Measurements from ENCODE around the gene XPR1.
A peak's percentile ranks its signal among the peaks of the same experiment; 100 is the strongest.
"Not testable (repeated sequence)": the region's sequence is repeated elsewhere in the genome, so short reads cannot be mapped to it uniquely, and the experiment has no call there.

Gene XPR1

DNA sequence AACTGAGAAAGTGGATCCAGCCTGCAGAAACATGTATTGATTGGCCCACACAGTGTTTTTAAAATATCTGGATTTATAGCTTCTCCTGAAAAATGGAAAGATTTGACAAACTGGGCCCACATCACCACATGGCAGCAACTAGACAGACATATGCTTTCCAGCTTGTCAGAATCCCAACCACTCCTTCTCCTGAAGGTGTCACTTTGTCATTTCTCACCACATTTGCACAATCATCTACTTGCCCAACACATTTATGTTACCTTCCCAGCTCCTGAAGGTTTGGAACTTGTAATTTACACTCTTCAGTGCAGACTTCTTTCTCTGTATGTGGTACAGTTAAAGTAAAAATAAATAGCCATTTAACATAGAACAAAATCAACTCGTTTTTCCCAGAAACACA is 154.8 kb downstream of the XPR1 start:
- no peak for DNase-seq

DNA sequence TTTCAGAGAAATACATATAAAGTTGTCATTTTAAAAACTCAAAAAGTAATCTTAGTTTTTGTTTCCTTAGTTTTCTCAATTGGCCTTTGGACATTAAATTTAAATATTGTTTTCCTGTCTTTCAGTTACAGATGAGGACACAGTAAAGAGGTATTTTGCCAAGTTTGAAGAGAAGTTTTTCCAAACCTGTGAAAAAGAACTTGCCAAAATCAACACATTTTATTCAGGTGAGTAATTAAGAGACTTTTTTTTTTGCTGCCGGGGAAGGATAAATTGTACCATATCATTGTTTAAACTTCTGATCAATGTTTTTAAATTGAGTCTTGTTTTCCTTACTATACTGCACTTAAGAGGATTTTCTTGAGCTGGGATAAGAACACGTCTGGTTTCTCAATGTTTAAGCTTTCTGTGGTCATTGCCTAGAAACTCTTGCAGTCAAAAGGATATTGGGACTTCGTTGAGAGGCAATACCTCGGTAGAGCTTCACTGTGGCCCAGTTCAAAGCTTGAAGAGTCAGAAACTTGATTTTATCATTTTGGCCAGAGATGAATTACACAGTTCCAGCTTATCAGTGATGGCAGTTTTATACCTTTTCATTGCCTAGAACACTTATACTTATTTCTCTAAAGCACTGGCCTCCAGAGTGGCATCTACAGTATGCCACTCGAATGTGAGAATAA is 155.9 kb downstream of the XPR1 start:
- no peak for DNase-seq

DNA sequence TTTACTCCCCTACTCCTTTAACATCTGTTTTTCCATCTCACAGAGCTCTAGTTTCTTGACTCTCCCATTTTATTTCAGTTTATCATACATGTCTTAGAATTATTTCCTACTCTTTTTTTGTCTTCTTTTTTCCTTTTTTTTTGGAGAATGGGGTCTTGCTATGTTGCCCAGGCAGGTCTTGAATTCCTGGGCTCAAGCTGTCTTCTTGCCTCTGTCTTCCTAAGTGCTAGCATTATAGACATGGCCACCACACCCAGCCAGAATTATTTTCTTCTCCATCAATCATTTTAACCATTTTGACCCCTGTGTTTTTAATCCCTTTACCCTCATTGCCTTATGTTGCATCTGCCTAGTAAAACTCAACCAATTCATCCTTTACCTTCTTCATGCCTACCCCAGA is 157.6 kb downstream of the XPR1 start:
- DNase-seq = no peak

DNA sequence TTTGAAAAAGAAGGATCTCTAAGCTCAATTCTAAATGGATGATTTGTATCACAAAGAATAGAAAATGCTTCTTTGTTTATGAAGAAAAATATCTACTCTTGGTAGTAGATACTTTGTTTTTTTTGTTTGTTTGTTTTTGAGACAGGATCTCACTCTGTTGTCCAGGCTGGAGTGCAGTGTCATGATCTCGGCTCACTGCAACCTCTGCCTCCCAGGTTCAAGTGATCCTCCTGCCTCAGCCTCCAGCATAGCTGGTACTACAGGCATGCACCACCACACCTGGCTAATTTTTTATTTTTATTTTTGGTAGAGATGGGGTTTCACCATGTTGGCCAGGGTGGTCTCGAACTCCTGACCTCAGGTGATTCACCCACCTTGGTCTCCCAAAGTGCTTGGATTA is 159.3 kb downstream of the XPR1 start:
- DNase-seq = not testable (repeated sequence)

DNA sequence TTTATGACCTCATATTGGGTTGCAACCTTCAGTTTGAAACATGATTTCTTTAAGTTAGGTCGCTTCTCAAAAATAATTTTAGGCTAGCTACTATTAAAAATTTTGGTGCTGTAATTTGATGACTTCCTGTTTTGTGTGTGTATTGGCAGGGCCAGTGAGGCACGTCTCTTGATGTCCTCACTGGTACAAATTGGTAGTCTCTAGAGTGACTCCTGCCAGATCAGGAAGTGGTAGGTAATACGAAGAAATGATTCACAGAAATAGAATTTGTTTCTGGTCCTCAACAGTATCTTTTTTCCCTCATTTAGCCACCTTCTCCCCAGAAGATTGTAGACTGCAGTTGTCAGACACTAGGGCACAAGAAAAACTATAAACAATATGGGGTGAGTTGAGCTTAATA is 160.0 kb downstream of the XPR1 start:
- peak; percentile 42 for DNase-seq

DNA sequence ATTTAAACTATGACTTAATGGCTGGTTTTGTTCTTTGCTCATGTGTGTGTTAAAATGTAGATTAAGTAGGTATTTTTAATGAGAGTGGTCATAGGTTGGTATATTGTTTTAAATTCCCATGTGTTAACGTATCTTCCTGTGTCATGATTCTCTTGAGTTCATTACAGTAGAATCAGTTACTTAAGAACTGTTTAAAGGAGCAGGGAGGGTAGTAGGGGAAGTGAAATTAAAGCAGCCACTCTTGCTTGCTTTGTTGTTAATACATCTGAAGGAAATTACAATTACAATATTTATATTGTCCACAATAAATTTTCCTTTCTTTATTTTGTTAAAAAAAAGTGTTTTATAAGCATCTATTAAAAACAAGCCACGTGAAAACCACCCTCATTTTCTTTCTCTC is 161.6 kb downstream of the XPR1 start:
- no peak for DNase-seq

DNA sequence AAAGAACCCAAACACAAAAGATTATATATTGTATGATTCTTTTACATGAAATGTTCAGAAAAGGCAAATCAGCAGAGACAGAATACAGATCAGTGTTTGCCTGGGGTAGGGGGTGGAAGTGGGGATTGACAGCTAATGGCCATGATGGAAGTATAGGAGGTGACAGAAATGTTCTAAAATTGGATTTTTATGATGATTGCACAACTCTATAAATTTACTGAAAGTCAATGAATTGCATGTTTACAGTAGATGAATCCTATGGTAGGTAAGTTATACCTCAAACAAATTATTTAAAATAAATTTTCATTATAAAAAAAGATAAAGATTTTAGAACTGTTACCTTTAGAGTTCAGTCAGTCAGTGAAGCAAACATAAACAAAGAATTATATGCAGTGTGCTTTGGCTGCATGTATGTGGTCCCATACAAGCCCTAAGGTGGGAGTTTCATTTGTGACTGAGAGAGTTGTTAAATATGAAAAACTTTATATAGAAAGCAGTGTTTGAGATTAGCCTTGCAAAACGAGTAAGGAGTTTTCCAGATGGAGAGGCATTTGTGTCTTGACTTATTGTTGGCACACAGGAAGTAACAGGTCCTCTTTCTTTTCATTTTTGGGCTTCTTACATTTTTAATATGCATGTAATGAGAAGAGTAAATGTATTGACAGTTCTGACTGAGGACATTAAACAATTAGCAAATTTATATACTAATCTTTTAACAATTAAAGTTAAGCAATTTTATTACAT is 165.2 kb downstream of the XPR1 start:
- no peak for DNase-seq

DNA sequence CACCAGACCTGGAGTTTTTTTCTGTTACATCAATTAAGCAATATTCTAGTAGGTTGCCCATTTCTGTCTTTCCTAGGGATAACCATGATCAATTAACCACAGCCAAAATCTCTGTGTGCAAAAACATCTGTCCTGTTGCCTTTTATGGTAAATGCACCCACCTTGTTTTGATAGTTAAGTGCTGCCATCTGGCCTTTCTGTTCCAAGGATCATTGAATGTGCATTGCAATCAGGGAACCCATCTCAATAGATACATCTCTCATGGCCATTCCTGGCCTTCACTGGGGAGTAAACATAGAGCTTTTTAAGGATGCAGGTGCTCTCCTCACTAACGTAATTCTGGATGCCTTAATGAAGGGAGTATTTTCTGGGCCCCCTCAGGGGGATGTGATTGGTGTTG is 169.1 kb downstream of the XPR1 start:
- DNase-seq = no peak

DNA sequence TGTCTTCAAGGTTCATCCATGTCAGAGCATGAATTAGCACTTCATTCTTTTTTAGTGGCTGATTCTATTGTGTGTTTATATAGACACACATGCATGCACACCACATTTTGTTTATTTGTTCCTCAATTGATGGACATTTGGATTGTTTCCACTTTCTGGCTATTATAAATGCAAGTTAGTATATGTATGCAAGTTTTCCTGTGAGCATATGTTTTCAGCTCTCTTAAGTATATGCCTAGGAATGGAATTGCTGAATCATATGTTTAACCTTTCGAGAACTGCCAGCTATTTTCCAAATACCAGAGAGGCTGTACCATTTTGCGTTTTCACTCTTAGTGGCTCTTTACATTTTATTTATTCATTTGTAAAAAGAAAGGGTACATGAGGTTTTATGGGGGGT is 171.0 kb downstream of the XPR1 start:
- no peak for DNase-seq

DNA sequence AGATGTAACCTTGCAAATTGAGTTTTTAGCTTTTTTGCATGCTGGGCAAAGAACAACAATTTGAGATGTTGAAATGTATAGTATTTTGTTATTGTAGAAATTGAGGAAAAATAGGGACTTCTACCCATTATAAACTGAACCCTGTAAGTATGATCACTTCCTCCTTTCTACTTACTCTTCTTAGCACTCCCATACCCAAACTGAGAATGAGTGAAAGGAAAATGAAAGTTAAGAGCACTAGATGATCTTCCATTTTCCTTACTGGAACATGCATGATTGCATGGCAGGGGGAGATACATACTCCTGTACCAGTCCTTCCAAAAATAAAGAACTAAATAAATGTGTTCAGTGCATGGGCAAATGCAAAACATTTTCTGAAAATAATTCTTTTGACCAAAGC is 173.5 kb downstream of the XPR1 start:
- DNase-seq = no peak

DNA sequence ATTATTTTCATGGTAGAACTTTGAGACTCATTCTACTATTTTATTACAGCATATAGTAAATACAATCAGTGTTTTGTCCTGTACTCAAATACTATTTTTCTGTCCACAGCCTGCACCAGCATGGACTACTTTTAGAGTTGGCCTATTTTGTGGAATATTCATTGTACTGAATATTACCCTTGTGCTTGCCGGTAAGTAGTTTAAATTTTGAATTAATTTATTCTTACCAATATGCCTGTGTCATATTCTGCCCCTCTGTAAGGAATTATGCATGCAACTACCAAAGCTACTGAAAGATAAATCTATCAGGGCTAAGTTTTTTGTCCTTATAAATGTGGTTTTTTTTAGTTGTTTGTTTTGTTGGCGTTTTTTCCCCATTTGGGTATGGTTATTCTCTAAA is 179.5 kb downstream of the XPR1 start:
- no peak for DNase-seq

DNA sequence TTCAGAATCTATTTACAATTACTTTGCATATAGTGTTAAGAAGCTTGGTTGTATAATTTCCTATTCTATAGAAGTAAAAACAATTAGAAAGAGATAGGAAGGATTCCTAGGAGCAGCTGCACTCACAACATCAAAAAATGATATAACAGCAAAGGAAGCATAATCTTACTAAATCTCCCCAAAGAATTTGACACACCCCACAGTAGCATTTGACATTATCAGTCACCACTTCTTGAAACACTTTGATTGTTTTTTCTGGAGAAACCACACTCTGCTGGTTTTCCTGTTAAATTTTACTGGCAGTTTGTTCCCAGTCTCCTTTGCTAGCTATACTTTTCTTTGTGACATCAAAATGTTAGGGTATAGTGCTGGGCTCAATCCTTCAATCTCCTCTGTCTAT is 180.1 kb downstream of the XPR1 start:
- DNase-seq = peak; percentile 10

DNA sequence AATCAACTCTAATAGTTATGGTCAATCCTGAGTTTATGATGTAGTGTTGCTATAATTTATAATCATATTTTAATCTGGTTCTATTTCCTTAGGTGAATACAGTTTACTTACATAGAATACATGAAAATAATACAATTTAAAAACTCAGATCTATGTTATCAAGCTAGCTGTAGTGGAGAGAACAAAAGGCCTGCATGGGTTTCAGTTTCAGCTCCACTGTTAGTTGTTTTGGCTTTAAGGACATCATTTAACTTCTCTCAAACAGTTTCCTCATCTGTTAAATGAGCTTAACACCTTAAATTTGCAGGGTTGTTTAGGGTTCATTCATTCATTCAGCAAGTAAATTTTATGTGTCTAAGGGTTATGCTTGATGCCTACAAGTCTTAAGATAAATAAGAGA is 182.4 kb downstream of the XPR1 start:
- no peak for DNase-seq

DNA sequence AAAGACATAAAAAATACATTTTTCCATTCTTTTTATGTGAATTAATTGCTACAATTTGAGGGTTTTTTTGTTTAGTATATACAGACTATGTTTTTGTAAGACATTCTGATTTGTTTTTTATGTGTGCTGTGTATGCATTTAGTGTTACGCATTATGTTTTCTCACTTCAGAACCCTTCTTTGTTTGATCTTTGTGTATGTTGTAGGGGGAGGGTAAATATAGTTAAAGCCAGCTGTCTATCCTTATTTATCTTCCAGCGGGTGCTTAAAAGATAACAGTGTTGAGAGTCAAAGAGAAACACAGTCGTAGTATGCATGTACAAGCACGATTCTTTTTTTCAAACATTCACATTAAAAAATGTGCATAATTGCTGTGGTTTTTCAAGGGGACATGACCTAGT is 183.4 kb downstream of the XPR1 start:
- no peak for DNase-seq

DNA sequence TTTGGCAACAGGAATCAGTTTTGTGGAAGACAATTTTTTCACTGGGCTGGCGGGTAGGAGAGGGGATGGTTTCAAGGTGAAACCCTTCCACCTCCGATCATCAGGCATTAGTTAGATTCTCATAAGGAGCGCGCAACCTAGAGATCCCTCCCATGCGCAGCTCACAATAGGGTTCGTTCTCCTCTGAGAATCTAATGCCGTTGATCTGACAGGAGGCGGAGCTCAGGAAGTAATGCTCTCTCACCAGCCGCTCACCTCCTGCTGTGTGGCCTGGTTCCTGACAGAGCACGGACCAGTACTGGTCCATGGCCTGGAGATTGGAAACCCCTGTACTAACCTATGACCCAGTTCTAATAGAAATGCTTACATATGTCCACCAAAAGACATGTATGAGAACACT is 184.3 kb downstream of the XPR1 start:
- no peak for DNase-seq

DNA sequence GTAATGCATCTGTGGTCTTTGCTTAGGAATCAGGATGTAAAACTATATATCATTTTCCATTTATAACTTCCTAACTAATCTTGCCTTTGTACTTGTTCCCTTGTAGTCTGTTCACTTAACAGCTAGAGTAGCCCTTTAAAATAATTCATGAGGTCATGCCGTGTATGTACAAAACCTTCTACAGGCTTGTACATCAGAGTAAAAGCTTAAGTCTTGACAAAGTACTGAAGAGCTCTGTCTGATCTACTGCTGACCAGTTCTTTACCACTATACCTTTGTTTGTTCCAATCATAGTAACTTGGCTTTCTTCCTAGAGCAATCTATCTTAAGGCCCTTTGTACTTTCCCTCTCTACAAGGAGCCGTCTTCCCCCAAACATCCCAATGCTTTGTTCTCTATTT is 190.1 kb downstream of the XPR1 start:
- DNase-seq = no peak

DNA sequence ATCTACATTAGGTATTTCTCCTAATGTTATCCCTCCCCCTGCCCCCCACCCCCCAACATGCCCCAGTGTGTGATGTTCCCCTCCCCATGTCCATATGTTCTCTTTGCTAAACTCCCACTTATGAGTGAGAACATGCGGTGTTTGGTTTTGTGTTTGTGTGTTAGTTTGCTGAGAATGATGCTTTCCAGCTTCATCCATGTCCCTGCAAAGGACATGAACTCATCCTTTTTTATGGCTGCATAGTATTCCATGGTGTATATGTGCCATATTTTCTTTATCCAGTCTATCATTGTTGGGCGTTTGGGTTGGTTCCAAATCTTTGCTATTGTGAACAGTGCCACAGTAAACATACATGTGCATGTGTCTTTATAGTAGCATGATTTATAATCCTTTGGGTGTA is 199.7 kb downstream of the XPR1 start:
- DNase-seq = not testable (repeated sequence)

DNA sequence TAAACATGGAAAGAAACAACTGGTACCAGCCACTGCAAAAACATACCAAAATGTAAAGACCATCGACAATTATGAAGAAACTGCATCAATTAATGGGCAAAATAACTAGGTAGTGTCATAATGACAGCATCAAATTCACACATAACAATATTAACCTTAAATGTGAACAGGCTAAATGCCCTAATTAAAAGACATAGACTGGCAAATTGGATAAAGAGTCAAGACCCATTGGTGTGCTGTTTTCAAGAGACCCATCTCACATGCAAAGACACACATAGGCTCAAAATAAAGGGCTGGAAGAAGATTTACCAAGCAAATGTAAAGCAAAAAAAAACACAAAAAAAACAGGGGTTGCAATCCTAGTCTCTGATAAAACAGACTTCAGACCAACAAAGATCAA is 201.4 kb downstream of the XPR1 start:
- not testable (repeated sequence) for DNase-seq

DNA sequence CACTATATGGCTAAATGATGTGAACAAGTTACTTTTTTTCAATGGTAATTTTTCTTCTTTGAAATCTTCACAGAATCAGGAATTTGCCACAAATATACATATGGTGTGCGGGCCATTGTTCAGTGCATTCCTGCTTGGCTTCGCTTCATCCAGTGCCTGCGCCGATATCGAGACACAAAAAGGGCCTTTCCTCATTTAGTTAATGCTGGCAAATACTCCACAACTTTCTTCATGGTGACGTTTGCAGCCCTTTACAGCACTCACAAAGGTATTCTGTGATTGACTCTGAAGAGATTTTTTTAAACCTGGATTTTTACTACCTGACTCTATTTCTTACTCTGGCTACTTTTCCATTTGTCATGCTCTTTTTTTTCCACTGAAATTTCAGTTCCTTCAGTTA is 204.6 kb downstream of the XPR1 start:
- no peak for DNase-seq

DNA sequence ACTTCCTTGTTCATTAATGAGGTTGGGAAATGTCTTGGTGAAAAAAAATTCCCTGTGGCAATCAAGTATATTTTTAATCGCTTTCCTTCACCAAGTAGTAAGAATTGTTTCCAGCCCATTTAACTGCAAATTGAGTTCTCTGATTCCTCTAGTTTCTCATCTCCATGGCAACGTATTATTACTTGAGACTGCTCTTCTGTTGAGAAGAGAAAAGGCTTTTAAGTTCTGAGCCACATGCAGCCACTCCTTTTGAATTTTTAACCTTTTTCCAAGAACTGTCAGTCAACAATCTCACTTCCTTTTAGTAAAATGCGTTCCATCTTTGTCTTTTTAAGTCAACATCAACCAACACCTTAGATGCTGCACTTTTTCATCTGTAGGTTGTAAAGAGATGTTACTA is 205.2 kb downstream of the XPR1 start:
- DNase-seq = no peak

DNA sequence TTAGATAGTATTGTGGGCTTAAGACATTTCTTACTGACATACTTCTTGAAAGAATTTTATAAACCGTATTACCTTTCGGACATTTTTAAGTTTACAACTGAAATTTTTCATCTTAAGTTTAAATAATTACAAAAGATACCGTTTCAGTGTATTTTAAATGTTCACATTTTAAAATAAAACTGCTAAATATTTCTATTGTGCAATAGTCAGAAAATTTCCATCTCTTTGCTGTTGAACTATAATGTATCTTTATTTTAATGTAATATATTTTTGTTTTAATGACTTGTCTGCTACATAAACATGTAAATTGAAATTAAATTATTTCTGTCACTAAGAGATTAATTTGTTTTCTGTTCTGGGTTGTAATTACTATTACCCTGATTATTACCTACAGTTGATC is 206.7 kb downstream of the XPR1 start:
- DNase-seq = no peak

DNA sequence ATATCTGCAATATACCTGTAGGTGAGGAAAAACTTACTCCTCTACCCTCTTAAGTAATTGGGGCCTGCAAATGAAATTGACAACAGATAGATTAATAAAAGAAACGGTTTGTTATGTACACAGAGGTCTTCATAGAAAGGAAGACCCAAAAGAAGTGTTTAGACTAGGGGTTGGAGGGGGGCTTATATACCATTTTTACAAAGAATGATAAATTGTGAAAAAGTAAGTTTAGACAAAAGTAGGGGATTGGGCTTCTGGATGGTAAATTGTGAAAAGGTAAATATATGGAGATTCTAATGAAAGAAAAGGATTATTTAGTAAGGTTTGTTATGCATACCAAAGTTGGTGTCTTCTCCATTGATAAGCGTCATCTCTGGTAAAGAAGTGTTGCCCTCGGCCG is 207.7 kb downstream of the XPR1 start:
- no peak for DNase-seq

DNA sequence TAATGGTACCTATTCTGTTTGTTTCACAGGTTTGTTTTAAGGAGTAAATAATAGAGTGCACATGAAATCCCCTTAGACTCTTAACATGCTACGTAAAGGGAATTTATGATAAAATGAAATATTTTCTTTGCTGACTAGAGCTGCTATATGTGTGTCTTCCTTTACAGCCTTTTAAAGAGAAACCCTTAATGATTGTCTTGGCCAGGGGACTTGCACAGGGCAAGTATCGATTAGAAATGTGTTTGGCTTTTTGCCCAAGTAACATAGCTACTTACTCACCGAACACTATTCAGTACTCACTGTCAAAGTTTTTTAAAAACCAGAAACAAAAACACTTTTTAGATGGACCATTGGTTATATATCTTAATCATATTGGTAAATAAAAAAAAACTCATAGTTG is 209.6 kb downstream of the XPR1 start:
- no peak for DNase-seq

DNA sequence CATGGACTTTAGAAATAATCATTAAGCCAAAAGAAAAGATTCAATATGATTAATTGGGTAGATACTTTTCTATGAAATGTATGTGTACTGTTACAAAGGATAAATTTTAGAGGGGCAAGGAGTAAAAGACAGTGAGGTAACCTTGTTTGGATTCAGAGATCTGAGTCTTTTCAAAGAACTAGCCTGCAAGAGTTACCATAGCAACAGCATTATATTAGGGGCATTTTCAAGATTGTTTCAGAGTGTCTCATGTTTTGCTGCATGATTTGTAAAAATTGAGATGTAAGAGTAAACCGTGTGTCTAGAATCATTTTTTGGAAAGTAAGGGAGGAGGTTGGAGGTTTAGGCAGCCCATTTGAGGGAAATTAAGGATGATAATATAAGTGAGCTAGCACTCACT is 210.2 kb downstream of the XPR1 start:
- DNase-seq = peak; percentile 66

Measured in EL (cell line).